NOMO-1 treated with dmso at 0.1 percent for 144 hours (cell line): ENCODE results near the gene SPTBN5.

Source experiments
- DNase-seq: peaks from one replicate; lab custom pipeline; 2025; ENCODE audit not compliant: unreplicated experiment; lab: John Stamatoyannopoulos, UW

SPTBN5 gene

GRCh38 chr15:41827290-41827879 is 66.5 kb downstream of the SPTBN5 start:
- DNase-seq = no peak

GRCh38 chr15:41825572-41826535 is 68.0 kb downstream of the SPTBN5 start:
- no peak for DNase-seq

GRCh38 chr15:41825145-41825544 is 68.7 kb downstream of the SPTBN5 start:
- no peak for DNase-seq

- DNase-seq = no peak
Measured at GRCh38 chr15:41824062-41824745, 69.6 kb downstream of the SPTBN5 start.

- no peak for DNase-seq
Measured at GRCh38 chr15:41823502-41823901, 70.4 kb downstream of the SPTBN5 start.

- no peak for DNase-seq
Measured at GRCh38 chr15:41822957-41823356, 70.9 kb downstream of the SPTBN5 start.

GRCh38 chr15:41822471-41822870 is 71.4 kb downstream of the SPTBN5 start:
- DNase-seq = no peak

- no peak for DNase-seq
Measured at GRCh38 chr15:41821831-41822230, 72.0 kb downstream of the SPTBN5 start.

- no peak for DNase-seq
Measured at GRCh38 chr15:41820791-41821423, 72.9 kb downstream of the SPTBN5 start.

- DNase-seq = no peak
Measured at GRCh38 chr15:41819455-41820050, 74.3 kb downstream of the SPTBN5 start.

- DNase-seq = no peak
Measured at GRCh38 chr15:41817781-41818180, 76.1 kb downstream of the SPTBN5 start.

GRCh38 chr15:41817327-41817726 is 76.5 kb downstream of the SPTBN5 start:
- DNase-seq = no peak

- no peak for DNase-seq
Measured at GRCh38 chr15:41816788-41817187, 77.1 kb downstream of the SPTBN5 start.

- DNase-seq = no peak
Measured at GRCh38 chr15:41814534-41814933, 79.3 kb downstream of the SPTBN5 start.

- DNase-seq = no peak
Measured at GRCh38 chr15:41813426-41813825, 80.4 kb downstream of the SPTBN5 start.

GRCh38 chr15:41812820-41813375 is 81.0 kb downstream of the SPTBN5 start:
- no peak for DNase-seq

- peak; percentile 50 for DNase-seq
Measured at GRCh38 chr15:41811432-41812195, 82.2 kb downstream of the SPTBN5 start.

GRCh38 chr15:41810651-41811431 is 83.0 kb downstream of the SPTBN5 start:
- no peak for DNase-seq
